Suprapubic skin (tissue), 3 donors: ENCODE data around the gene RAB42.

Source experiments
- EP300 ChIP-seq: sonication (generic); formaldehyde crosslinking; IDR thresholded peaks from one replicate; pipeline ENCODE4 v1.6.1; 2017; ENCODE audit warnings: antibody characterized with exemption
- POLR2A ChIP-seq, 2 donors: fragments of 450-650 bp; IDR thresholded peaks; one replicate each; pipeline ENCODE4 v1.6.1; 2017; ENCODE audit warnings: antibody characterized with exemption in 2 of 2, mild to moderate bottlenecking in 2 of 2, moderate library complexity in 2 of 2
- TF ChIP-seq, protein P1 (sequence below), 2 donors: fragments of 200-600 bp in 1 of 2; fragments of 450-650 bp in 1 of 2; sonication (generic) in 1 of 2; IDR thresholded peaks; one replicate each; pipeline ENCODE4 v1.5.1; 2016 to 2019; ENCODE audit warnings: antibody characterized with exemption in 2 of 2, mild to moderate bottlenecking in 1 of 2, moderate library complexity in 1 of 2

DNA sequence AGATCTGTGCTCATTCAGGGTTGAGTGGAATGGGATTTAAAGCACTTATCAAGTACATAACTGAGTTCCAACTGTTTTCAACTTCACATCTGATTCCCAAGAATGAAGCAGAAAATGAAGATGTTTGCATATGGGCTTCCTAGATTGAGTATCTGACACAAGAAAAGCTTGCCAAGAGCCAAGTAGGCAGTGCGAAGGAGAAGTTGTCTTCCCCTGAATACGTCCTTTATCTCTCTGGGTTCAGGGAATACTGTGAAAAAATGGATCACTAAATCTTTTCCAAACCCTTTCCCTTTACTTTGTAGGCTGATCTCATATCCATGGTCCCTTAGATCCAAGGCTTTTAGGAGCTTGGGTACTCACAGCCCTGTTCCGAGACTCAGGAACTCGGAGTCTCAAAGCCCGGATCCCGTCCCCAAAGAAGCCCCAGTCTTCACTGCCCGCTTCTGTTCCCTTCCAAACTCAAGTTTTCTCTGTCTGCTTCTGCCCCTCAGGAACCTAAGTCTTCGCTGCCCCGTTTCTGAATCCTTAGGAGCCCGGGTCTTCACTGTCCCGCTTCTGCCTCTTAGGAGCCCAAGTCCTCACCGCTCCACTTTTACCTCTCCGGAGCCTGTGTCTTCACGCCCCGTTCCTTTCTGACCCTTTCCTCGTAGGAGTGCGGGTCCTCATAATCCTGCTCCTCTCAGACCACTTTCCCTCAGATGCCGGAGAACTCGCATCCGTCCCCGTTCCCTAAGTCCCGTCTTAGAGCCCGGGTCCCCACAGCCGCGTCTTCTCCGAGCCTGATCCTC, 50.2 kb downstream of the RAB42 start:
- TF ChIP-seq, protein P1, sequence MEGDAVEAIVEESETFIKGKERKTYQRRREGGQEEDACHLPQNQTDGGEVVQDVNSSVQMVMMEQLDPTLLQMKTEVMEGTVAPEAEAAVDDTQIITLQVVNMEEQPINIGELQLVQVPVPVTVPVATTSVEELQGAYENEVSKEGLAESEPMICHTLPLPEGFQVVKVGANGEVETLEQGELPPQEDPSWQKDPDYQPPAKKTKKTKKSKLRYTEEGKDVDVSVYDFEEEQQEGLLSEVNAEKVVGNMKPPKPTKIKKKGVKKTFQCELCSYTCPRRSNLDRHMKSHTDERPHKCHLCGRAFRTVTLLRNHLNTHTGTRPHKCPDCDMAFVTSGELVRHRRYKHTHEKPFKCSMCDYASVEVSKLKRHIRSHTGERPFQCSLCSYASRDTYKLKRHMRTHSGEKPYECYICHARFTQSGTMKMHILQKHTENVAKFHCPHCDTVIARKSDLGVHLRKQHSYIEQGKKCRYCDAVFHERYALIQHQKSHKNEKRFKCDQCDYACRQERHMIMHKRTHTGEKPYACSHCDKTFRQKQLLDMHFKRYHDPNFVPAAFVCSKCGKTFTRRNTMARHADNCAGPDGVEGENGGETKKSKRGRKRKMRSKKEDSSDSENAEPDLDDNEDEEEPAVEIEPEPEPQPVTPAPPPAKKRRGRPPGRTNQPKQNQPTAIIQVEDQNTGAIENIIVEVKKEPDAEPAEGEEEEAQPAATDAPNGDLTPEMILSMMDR (IDR thresholded peaks at IDR 0.05): no peak
- no peak for TF ChIP-seq POLR2A (IDR thresholded peaks at IDR 0.05)
- TF ChIP-seq EP300: no peak
